ENCODE data around the gene NGFR. TPM values are rescaled to one million over a fixed set of nuclear protein-coding genes. Genes with fewer than 3 reads are reported as not detected.

The NGFR gene
- polyA plus RNA-seq, 4 donors = 0.54 to 22.8 (median 2.8) TPM; not detected in 1

DNA sequence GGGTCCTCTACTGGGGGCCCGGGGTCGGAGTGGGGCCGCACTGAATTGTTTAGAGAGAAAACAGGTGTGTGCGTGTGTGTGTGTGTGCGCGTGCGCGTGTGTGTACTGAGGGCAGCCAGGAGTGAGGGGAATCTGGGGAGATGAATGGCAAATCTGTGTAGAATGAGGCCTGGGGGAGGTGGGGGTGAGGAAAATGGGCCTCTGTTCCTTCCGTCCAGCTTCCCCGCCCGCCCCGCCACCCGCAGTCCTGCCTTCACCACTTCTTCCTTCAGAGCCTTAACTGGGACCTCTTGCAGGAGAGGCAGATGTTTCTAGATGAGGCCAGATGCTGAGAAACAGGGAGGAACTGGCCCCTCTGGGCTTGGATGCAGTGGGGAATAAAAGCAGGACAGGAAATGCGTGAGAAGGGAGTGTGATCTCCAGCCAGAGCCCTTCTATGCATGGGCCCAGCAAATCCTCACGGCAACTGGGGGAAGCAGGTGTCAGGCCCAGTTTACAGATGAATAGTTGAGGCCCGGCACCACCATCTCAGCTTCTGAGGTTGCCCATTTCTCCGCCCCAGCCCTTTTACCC lies 29.7 kb upstream of the NGFR start:
- peaks cover 0 to 6% (median 0%) of the 10 kb centered on the region in 3 donors for H3K4me1 ChIP-seq (ENCODE audit: control insufficient read depth in 3 of 3, insufficient read depth in 2 of 3, low read depth in 1 of 3, low read length in 2 of 3)
- H3K27ac ChIP-seq (ENCODE audit: low read depth in 1 of 3, low read length in 2 of 3) = no peak overlapping the region
- DNase-seq (no peak), FAIRE-seq (no peak)
- peaks cover 6 to 60% (median 11%) of the 10 kb centered on the region in 3 donors for H3K27me3 ChIP-seq (ENCODE audit: control insufficient read depth in 3 of 3, insufficient read depth in 3 of 3, low read length in 3 of 3)
- WGBS, 3 donors = 72 to 81% (median 73%) methylated on average over 17 of the region's 17 CpGs
- no peak overlapping the region for H3K4me3 ChIP-seq (ENCODE audit: low read depth in 1 of 3, low read length in 3 of 3)
- H3K36me3 ChIP-seq (ENCODE audit: control insufficient read depth in 3 of 3, insufficient read depth in 2 of 3, low read depth in 1 of 3, low read length in 3 of 3) = no peaks in the 10 kb centered on the region
- peaks cover 0 to 6% of the 10 kb centered on the region in 2 donors for H3K9me3 ChIP-seq (ENCODE audit: control insufficient read depth in 2 of 2, insufficient read depth in 1 of 2, low read depth in 1 of 2, low read length in 1 of 2)

- H3K36me3 ChIP-seq (ENCODE audit: control insufficient read depth in 3 of 3, insufficient read depth in 2 of 3, low read depth in 1 of 3, low read length in 3 of 3) = no peaks in the 10 kb centered on the region
- no peak for DNase-seq
Measured at GRCh38 chr17:49466436-49466835, 28.7 kb upstream of the NGFR start.

GRCh38 chr17:49467175-49467574 lies 27.9 kb upstream of the NGFR start:
- FAIRE-seq = no peak
- H3K9me3 ChIP-seq (ENCODE audit: control insufficient read depth in 2 of 2, insufficient read depth in 1 of 2, low read depth in 1 of 2, low read length in 1 of 2) = peaks cover 0 to 6% of the 10 kb centered on the region in 2 donors
- peaks cover 0 to 6% (median 0%) of the 10 kb centered on the region in 3 donors for H3K4me1 ChIP-seq (ENCODE audit: control insufficient read depth in 3 of 3, insufficient read depth in 2 of 3, low read depth in 1 of 3, low read length in 2 of 3)
- H3K4me3 ChIP-seq (ENCODE audit: low read depth in 1 of 3, low read length in 3 of 3) = no peak overlapping the region
- H3K27ac ChIP-seq (ENCODE audit: low read depth in 1 of 3, low read length in 2 of 3) = no peak overlapping the region
- H3K27me3 ChIP-seq (ENCODE audit: control insufficient read depth in 3 of 3, insufficient read depth in 3 of 3, low read length in 3 of 3) = peaks cover 6 to 64% (median 15%) of the 10 kb centered on the region in 3 donors
- no peaks in the 10 kb centered on the region for H3K36me3 ChIP-seq (ENCODE audit: control insufficient read depth in 3 of 3, insufficient read depth in 2 of 3, low read depth in 1 of 3, low read length in 3 of 3)
- DNase-seq = no peak
- 53 to 89% (median 77%) methylated on average over 1 of the region's 1 CpG for WGBS, 3 donors

More at GRCh38 chr17:49466436-49466835, 28.7 kb upstream of the NGFR start:
- Histone ChIP-seq H3K27me3 (ENCODE audit: control insufficient read depth in 3 of 3, insufficient read depth in 3 of 3, low read length in 3 of 3) (peaks cover 6 to 61% (median 12%) of the 10 kb centered on the region in 3 donors), H3K4me1 (ENCODE audit: control insufficient read depth in 3 of 3, insufficient read depth in 2 of 3, low read depth in 1 of 3, low read length in 2 of 3) (peaks cover 0 to 6% (median 0%) of the 10 kb centered on the region in 3 donors), H3K27ac (ENCODE audit: low read depth in 1 of 3, low read length in 2 of 3) (no peak overlapping the region), H3K9me3 (ENCODE audit: control insufficient read depth in 2 of 2, insufficient read depth in 1 of 2, low read depth in 1 of 2, low read length in 1 of 2) (peaks cover 0 to 6% of the 10 kb centered on the region in 2 donors), H3K4me3 (ENCODE audit: low read depth in 1 of 3, low read length in 3 of 3) (no peak overlapping the region)
- FAIRE-seq = no peak
- 50 to 71% (median 66%) methylated on average over 1 of the region's 1 CpG for WGBS, 3 donors

DNA sequence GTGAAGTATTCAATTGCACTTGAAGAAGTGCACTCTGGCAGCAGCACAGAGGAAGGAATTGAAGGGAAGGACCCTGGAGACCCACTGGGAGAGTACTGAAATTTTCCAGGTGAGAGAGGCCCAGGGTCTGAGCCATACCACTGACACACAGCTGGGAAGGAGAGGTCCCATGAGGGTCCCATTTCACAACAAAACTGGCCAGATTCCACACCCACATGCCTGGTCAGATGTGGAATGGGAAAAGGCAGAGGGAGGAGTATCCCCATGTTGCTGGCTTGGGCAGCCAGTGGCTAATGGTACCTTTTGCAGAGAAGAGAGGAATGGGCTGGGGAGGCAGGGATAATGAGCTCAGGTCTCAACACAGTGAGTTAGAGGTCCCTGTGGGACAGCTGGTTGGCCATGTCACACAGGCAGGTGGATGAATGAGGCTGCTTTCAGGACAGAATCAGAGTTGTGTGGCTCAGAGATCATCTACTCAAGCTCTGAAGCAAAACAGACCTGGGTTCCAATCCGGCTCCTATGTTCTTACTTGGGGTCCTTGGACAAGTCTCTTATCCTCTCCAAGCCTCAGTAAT lies 26.2 kb upstream of the NGFR start:
- Histone ChIP-seq H3K36me3 (ENCODE audit: control insufficient read depth in 3 of 3, insufficient read depth in 2 of 3, low read depth in 1 of 3, low read length in 3 of 3) (no peaks in the 10 kb centered on the region), H3K4me1 (ENCODE audit: control insufficient read depth in 3 of 3, insufficient read depth in 2 of 3, low read depth in 1 of 3, low read length in 2 of 3) (peaks cover 0 to 6% (median 0%) of the 10 kb centered on the region in 3 donors), H3K27ac (ENCODE audit: low read depth in 1 of 3, low read length in 2 of 3) (no peak overlapping the region), H3K9me3 (ENCODE audit: control insufficient read depth in 2 of 2, insufficient read depth in 1 of 2, low read depth in 1 of 2, low read length in 1 of 2) (peaks cover 0 to 3% of the 10 kb centered on the region in 2 donors), H3K27me3 (ENCODE audit: control insufficient read depth in 3 of 3, insufficient read depth in 3 of 3, low read length in 3 of 3) (peaks cover 2 to 77% (median 19%) of the 10 kb centered on the region in 3 donors), H3K4me3 (ENCODE audit: low read depth in 1 of 3, low read length in 3 of 3) (no peak overlapping the region)
- WGBS, 3 donors = 71 to 90% (median 76%) methylated on average over 1 of the region's 1 CpG
- FAIRE-seq (no peak), DNase-seq (no peak)

DNA sequence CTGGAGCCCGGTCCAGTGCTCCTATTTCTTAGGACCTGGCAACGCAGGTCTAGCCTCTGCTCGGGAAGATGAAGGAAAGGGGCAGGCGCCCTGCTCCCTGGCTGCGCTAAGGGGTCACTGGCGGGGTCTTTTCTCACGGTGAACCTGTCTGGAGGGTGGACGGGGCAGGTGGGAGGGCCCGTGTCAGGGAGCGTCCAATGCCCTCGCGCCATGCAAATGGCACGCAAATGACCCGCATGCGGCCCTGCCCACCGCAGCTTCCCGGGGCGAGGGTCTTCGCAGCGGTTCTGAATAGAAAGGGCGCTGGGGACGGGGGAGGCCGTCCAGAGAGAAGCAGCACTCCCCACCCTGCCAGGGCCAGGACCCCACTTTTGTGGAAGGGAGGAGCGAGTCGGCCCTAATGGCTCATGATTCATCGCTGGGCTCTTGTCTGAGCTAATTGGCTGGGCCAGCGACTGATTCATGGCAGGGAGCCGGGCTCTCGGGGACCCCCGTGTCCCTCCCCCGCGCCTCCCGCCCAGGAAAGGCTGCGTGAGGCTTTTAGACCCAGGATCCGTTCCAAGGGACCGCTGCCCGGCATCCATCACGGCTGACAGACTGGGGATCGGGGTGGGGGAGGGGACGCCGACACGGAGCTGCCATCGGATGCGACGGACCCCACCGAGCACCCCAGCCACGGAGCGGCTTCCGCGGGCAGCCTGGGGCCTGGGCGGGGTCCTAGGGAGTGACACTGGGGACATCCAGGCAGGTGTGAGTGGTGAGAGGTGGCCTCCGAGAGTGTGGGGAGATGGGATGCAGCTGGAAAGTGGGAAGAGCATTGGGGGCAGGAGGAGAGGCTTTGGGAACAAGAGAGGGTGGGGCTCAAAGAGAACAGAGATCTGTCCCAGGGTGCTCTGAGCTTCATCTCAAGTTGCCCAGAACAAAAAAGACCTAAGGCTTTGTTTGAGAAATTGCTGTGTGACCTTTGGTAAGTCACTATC lies 25.0 kb upstream of the NGFR start:
- peak overlapping the region in 1 of 3 donors; percentile 6 for H3K4me3 ChIP-seq (ENCODE audit: low read depth in 1 of 3, low read length in 3 of 3)
- no peak overlapping the region for H3K27ac ChIP-seq (ENCODE audit: low read depth in 1 of 3, low read length in 2 of 3)
- H3K27me3 ChIP-seq (ENCODE audit: control insufficient read depth in 3 of 3, insufficient read depth in 3 of 3, low read length in 3 of 3) = peaks cover 2 to 74% (median 16%) of the 10 kb centered on the region in 3 donors
- WGBS, 3 donors = 7 to 14% (median 10%) methylated on average over 47 to 52 of the region's 52 CpGs
- FAIRE-seq (no peak), DNase-seq (no peak)
- peaks cover 0 to 6% (median 0%) of the 10 kb centered on the region in 3 donors for H3K4me1 ChIP-seq (ENCODE audit: control insufficient read depth in 3 of 3, insufficient read depth in 2 of 3, low read depth in 1 of 3, low read length in 2 of 3)
- H3K9me3 ChIP-seq (ENCODE audit: control insufficient read depth in 2 of 2, insufficient read depth in 1 of 2, low read depth in 1 of 2, low read length in 1 of 2) = peaks cover 0 to 6% of the 10 kb centered on the region in 2 donors
- no peaks in the 10 kb centered on the region for H3K36me3 ChIP-seq (ENCODE audit: control insufficient read depth in 3 of 3, insufficient read depth in 2 of 3, low read depth in 1 of 3, low read length in 3 of 3)

GRCh38 chr17:49471089-49471683 lies 23.9 kb upstream of the NGFR start:
- DNase-seq (no peak), FAIRE-seq (no peak)
- Histone ChIP-seq H3K4me3 (ENCODE audit: low read depth in 1 of 3, low read length in 3 of 3) (no peak overlapping the region), H3K27ac (ENCODE audit: low read depth in 1 of 3, low read length in 2 of 3) (peak overlapping the region in 1 of 3 donors; percentile 28), H3K4me1 (ENCODE audit: control insufficient read depth in 3 of 3, insufficient read depth in 2 of 3, low read depth in 1 of 3, low read length in 2 of 3) (peaks cover 0 to 6% (median 0%) of the 10 kb centered on the region in 3 donors), H3K9me3 (ENCODE audit: control insufficient read depth in 2 of 2, insufficient read depth in 1 of 2, low read depth in 1 of 2, low read length in 1 of 2) (peaks cover 0 to 12% of the 10 kb centered on the region in 2 donors), H3K36me3 (ENCODE audit: control insufficient read depth in 3 of 3, insufficient read depth in 2 of 3, low read depth in 1 of 3, low read length in 3 of 3) (no peaks in the 10 kb centered on the region), H3K27me3 (ENCODE audit: control insufficient read depth in 3 of 3, insufficient read depth in 3 of 3, low read length in 3 of 3) (peaks cover 2 to 72% (median 16%) of the 10 kb centered on the region in 3 donors)
- 24 to 29% (median 26%) methylated on average over 13 of the region's 13 CpGs for WGBS, 3 donors

GRCh38 chr17:49471769-49472168 lies 23.3 kb upstream of the NGFR start:
- 70 to 91% (median 82%) methylated on average over 1 of the region's 1 CpG for WGBS, 3 donors
- FAIRE-seq = no peak
- H3K9me3 ChIP-seq (ENCODE audit: control insufficient read depth in 2 of 2, insufficient read depth in 1 of 2, low read depth in 1 of 2, low read length in 1 of 2) = peaks cover 0 to 12% of the 10 kb centered on the region in 2 donors
- peaks cover 2 to 69% (median 16%) of the 10 kb centered on the region in 3 donors for H3K27me3 ChIP-seq (ENCODE audit: control insufficient read depth in 3 of 3, insufficient read depth in 3 of 3, low read length in 3 of 3)
- H3K36me3 ChIP-seq (ENCODE audit: control insufficient read depth in 3 of 3, insufficient read depth in 2 of 3, low read depth in 1 of 3, low read length in 3 of 3) = no peaks in the 10 kb centered on the region
- H3K4me3 ChIP-seq (ENCODE audit: low read depth in 1 of 3, low read length in 3 of 3) = no peak overlapping the region
- H3K27ac ChIP-seq (ENCODE audit: low read depth in 1 of 3, low read length in 2 of 3) = no peak overlapping the region
- H3K4me1 ChIP-seq (ENCODE audit: control insufficient read depth in 3 of 3, insufficient read depth in 2 of 3, low read depth in 1 of 3, low read length in 2 of 3) = peaks cover 0 to 6% (median 0%) of the 10 kb centered on the region in 3 donors
- DNase-seq = no peak

- peaks cover 0 to 12% of the 10 kb centered on the region in 2 donors for H3K9me3 ChIP-seq (ENCODE audit: control insufficient read depth in 2 of 2, insufficient read depth in 1 of 2, low read depth in 1 of 2, low read length in 1 of 2)
- no peaks in the 10 kb centered on the region for H3K36me3 ChIP-seq (ENCODE audit: control insufficient read depth in 3 of 3, insufficient read depth in 2 of 3, low read depth in 1 of 3, low read length in 3 of 3)
- 37 to 53% (median 45%) methylated on average over 5 of the region's 5 CpGs for WGBS, 3 donors
- no peak overlapping the region for H3K4me3 ChIP-seq (ENCODE audit: low read depth in 1 of 3, low read length in 3 of 3)
- H3K27me3 ChIP-seq (ENCODE audit: control insufficient read depth in 3 of 3, insufficient read depth in 3 of 3, low read length in 3 of 3) = peaks cover 2 to 69% (median 16%) of the 10 kb centered on the region in 3 donors
- no peak overlapping the region for H3K27ac ChIP-seq (ENCODE audit: low read depth in 1 of 3, low read length in 2 of 3)
- no peak for FAIRE-seq
- H3K4me1 ChIP-seq (ENCODE audit: control insufficient read depth in 3 of 3, insufficient read depth in 2 of 3, low read depth in 1 of 3, low read length in 2 of 3) = peaks cover 0 to 6% (median 0%) of the 10 kb centered on the region in 3 donors
- DNase-seq = no peak
Measured at GRCh38 chr17:49472527-49472926, 22.6 kb upstream of the NGFR start.
